TTC549 (cell line): Measurements from ENCODE around the gene RNASET2.
"Not testable (repeated sequence)": the region's sequence is repeated elsewhere in the genome, so short reads cannot be mapped to it uniquely, and the experiment has no call there.

Experiments used
- FAIRE-seq: peaks from 2 replicates; lab custom pipeline; 2012; peaks lifted over from hg19 to GRCh38; lab: Jason Lieb, UNC

Gene RNASET2

GRCh38 chr6:166969390-166970002 is 13.1 kb upstream of the RNASET2 start:
- FAIRE-seq = no peak

- FAIRE-seq = no peak
Observed at GRCh38 chr6:166966268-166966667, 9.9 kb upstream of the RNASET2 start.

- FAIRE-seq = no peak
Observed at GRCh38 chr6:166960609-166960978, 4.2 kb upstream of the RNASET2 start.

GRCh38 chr6:166959911-166960608 is 3.7 kb upstream of the RNASET2 start:
- no peak for FAIRE-seq

GRCh38 chr6:166958926-166959861 is 2.8 kb upstream of the RNASET2 start:
- FAIRE-seq = no peak

GRCh38 chr6:166957805-166958076 is 1.4 kb upstream of the RNASET2 start:
- no peak for FAIRE-seq

- FAIRE-seq = no peak
Observed at GRCh38 chr6:166957087-166957804, 896 bp upstream of the RNASET2 start.

- no peak for FAIRE-seq
Observed at GRCh38 chr6:166955865-166956443, 396 bp downstream of the RNASET2 start.

- no peak for FAIRE-seq
Observed at GRCh38 chr6:166955121-166955864, 1.1 kb downstream of the RNASET2 start.

GRCh38 chr6:166954118-166954713 is 2.1 kb downstream of the RNASET2 start:
- no peak for FAIRE-seq

GRCh38 chr6:166952567-166953486 is 3.5 kb downstream of the RNASET2 start:
- FAIRE-seq = no peak

GRCh38 chr6:166952121-166952520 is 4.2 kb downstream of the RNASET2 start:
- FAIRE-seq = no peak

- no peak for FAIRE-seq
Observed at GRCh38 chr6:166951670-166952060, 4.7 kb downstream of the RNASET2 start.

GRCh38 chr6:166950892-166951669 is 5.3 kb downstream of the RNASET2 start:
- not testable (repeated sequence) for FAIRE-seq

- no peak for FAIRE-seq
Observed at GRCh38 chr6:166950443-166950821, 5.9 kb downstream of the RNASET2 start.

- FAIRE-seq = no peak
Observed at GRCh38 chr6:166949528-166950442, 6.6 kb downstream of the RNASET2 start.

GRCh38 chr6:166948724-166949123 is 7.6 kb downstream of the RNASET2 start:
- FAIRE-seq = not testable (repeated sequence)

- FAIRE-seq = no peak
Observed at GRCh38 chr6:166947251-166947650, 9.1 kb downstream of the RNASET2 start.
